Measurements from ENCODE around the gene PTPRK. TPM values are rescaled to one million over a fixed set of nuclear protein-coding genes. Genes with fewer than 3 reads are reported as not detected.

The PTPRK gene
- total and polyA plus RNA-seq, 10 of the 15 experiments (the other 5 are each of a cell fraction or from before 2014, with no cell fraction given), result 0.23 to 1.9 (median 0.55) TPM

GRCh38 chr6:127969701-127970100, 550.7 kb downstream of the PTPRK start:
- no peaks in the 10 kb centered on the region for H3K9me3 ChIP-seq (replicated peaks; ENCODE audit: control insufficient read depth, insufficient read depth, low read length)
- H3K36me3 ChIP-seq (ENCODE audit: control insufficient read depth in 2 of 2, insufficient read depth in 2 of 2, low read length in 1 of 2), result no peaks in the 10 kb centered on the region
- intact Hi-C loops (cut with micrococcal nuclease; ENCODE audit: unreplicated experiment), result no loop called here
- H3K4me2 ChIP-seq (ENCODE audit: control insufficient read depth, insufficient read depth), result no peak overlapping the region
- CTCF ChIA-PET, result interaction anchor here (1.4 kb wide), 1 partner anchor 114 kb away, joined by 5 read pairs; no protein-coding TSS in a partner anchor
- H3K4me3 ChIP-seq, result no peak overlapping the region
- H3K4me1 ChIP-seq (ENCODE audit: control insufficient read depth, insufficient read depth, low read length), result no peaks in the 10 kb centered on the region
- H3K9ac ChIP-seq (ENCODE audit: control insufficient read depth, insufficient read depth, low read length), result no peak overlapping the region
- no peak overlapping the region for H2AFZ ChIP-seq (ENCODE audit: control insufficient read depth, low read depth, low read length)
- DNase-seq (ENCODE audit: low read depth, low spot score) (no peak), FAIRE-seq (no peak), ATAC-seq (no peak)
- H3K27me3 ChIP-seq (replicated peaks in 1 of 2; ENCODE audit: control insufficient read depth in 2 of 2, insufficient read depth in 2 of 2, low read length in 1 of 2), result no peaks in the 10 kb centered on the region
- RAD21 ChIA-PET (ENCODE audit: unreplicated experiment), result interaction anchor here (0.9 kb wide), 1 partner anchor 26 kb away, joined by 3 read pairs; no protein-coding TSS in a partner anchor
- no TSS peak for BruUV-seq (replicated peaks)
- no peaks in the 10 kb centered on the region for H4K20me1 ChIP-seq (ENCODE audit: control insufficient read depth, insufficient read depth)
- POLR2A ChIA-PET, result no interaction called here
- H3K27ac ChIP-seq (ENCODE audit: control insufficient read depth, insufficient read depth), result no peak overlapping the region
- in situ Hi-C loops (cut with MboI), result no loop called here
- SMC1A ChIA-PET (ENCODE audit: uncharacterized antibody, unreplicated experiment), result no interaction called here
- no peaks in the 10 kb centered on the region for H3K79me2 ChIP-seq (ENCODE audit: control insufficient read depth, insufficient read depth, low read length)
- 28% methylated on average over 3 of the region's 3 CpGs for WGBS (ENCODE audit: insufficient coverage, insufficient replicate concordance, low lambda C conversion rate, missing lambda C conversion rate)
- TF ChIP-seq, protein P1, sequence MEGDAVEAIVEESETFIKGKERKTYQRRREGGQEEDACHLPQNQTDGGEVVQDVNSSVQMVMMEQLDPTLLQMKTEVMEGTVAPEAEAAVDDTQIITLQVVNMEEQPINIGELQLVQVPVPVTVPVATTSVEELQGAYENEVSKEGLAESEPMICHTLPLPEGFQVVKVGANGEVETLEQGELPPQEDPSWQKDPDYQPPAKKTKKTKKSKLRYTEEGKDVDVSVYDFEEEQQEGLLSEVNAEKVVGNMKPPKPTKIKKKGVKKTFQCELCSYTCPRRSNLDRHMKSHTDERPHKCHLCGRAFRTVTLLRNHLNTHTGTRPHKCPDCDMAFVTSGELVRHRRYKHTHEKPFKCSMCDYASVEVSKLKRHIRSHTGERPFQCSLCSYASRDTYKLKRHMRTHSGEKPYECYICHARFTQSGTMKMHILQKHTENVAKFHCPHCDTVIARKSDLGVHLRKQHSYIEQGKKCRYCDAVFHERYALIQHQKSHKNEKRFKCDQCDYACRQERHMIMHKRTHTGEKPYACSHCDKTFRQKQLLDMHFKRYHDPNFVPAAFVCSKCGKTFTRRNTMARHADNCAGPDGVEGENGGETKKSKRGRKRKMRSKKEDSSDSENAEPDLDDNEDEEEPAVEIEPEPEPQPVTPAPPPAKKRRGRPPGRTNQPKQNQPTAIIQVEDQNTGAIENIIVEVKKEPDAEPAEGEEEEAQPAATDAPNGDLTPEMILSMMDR (IDR thresholded peaks at IDR 0.05 in 2 of 3, conservative IDR thresholded peaks at IDR 0.05 in 1 of 3; ENCODE audit: control insufficient read depth in 2 of 3, extremely low read depth in 1 of 3, insufficient read depth in 1 of 3, low read depth in 3 of 3, low read length in 3 of 3), result no peak
- TF ChIP-seq ELK1 (IDR thresholded peaks at IDR 0.05; ENCODE audit: low read depth, low read length) (no peak), STAT1 (conservative IDR thresholded peaks at IDR 0.05) (no peak), BCL3 (IDR thresholded peaks at IDR 0.05; ENCODE audit: borderline replicate concordance, insufficient read depth, low read depth, low read length, poor library complexity, severe bottlenecking) (no peak), MYB (IDR thresholded peaks at IDR 0.05; ENCODE audit: borderline replicate concordance, low read depth, low read length) (no peak), ZZZ3 (IDR thresholded peaks at IDR 0.05; ENCODE audit: control insufficient read depth, insufficient read length, low read depth) (no peak), MYC (IDR thresholded peaks at IDR 0.05; ENCODE audit: insufficient read depth, insufficient read length, insufficient replicate concordance, low read length, severe bottlenecking) (no peak), E4F1 (IDR thresholded peaks at IDR 0.05; ENCODE audit: borderline replicate concordance, partially characterized antibody) (no peak), CEBPB (IDR thresholded peaks at IDR 0.05; ENCODE audit: borderline replicate concordance in 1 of 2, low read depth in 2 of 2, low read length in 2 of 2) (no peak), NR2C1 (IDR thresholded peaks at IDR 0.05) (no peak)
- TF ChIP-seq, protein P2, sequence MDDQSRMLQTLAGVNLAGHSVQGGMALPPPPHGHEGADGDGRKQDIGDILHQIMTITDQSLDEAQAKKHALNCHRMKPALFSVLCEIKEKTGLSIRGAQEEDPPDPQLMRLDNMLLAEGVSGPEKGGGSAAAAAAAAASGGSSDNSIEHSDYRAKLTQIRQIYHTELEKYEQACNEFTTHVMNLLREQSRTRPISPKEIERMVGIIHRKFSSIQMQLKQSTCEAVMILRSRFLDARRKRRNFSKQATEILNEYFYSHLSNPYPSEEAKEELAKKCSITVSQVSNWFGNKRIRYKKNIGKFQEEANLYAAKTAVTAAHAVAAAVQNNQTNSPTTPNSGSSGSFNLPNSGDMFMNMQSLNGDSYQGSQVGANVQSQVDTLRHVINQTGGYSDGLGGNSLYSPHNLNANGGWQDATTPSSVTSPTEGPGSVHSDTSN (IDR thresholded peaks at IDR 0.05; ENCODE audit: insufficient replicate concordance, low read depth, low read length), result no peak
- TF ChIP-seq, protein P3, sequence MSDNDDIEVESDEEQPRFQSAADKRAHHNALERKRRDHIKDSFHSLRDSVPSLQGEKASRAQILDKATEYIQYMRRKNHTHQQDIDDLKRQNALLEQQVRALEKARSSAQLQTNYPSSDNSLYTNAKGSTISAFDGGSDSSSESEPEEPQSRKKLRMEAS (IDR thresholded peaks at IDR 0.05; ENCODE audit: low read depth, low read length), result no peak

Data from GM12878 (cell line).